ENCODE results near the gene NID2. TPM values are rescaled to one million over a fixed set of nuclear protein-coding genes. Genes with fewer than 3 reads are reported as not detected.

NID2 gene
- total and polyA plus RNA-seq, 9 of the 15 experiments (the other 6 are each of a cell fraction or from before 2014, with no cell fraction given): 0.04 to 0.45 (median 0.16) TPM; not detected in 3

GRCh38 chr14:51981218-51981854 lies 87.5 kb downstream of the NID2 start:
- H2AFZ ChIP-seq (ENCODE audit: low read depth, low read length): no peak overlapping the region
- no peaks in the 10 kb centered on the region for H3K36me3 ChIP-seq (ENCODE audit: control insufficient read depth, insufficient read depth, low read length)
- no peak for DNase-seq (ENCODE audit: extremely low read depth in 1 of 4, low spot score in 3 of 4)
- CTCF ChIA-PET (ENCODE audit: low intra/inter-chr PET ratio): no interaction called here
- H3K27ac ChIP-seq (ENCODE audit: extremely low read depth, low read depth, low read length): no peak overlapping the region
- in situ Hi-C loops (cut with MboI): no loop called here
- 0% methylated on average over 4 of the region's 4 CpGs for WGBS (ENCODE audit: insufficient coverage, low coverage, missing lambda C conversion rate)
- ATAC-seq: no peak
- H3K9me3 ChIP-seq (replicated peaks; ENCODE audit: control insufficient read depth, insufficient read depth, low read depth, low read length): no peaks in the 10 kb centered on the region
- no peak overlapping the region for H3K4me3 ChIP-seq
- no peak for FAIRE-seq
- BruUV-seq (replicated peaks): no TSS peak
- no peaks in the 10 kb centered on the region for H3K4me1 ChIP-seq (replicated peaks in 1 of 2; ENCODE audit: control insufficient read depth in 2 of 2, insufficient read depth in 2 of 2, low read length in 2 of 2)
- H3K4me2 ChIP-seq (ENCODE audit: insufficient read depth, low read length): no peak overlapping the region
- H3K9ac ChIP-seq (ENCODE audit: insufficient read depth in 1 of 2, low read depth in 2 of 2, low read length in 2 of 2): no peak overlapping the region
- H3K79me2 ChIP-seq (ENCODE audit: control insufficient read depth, insufficient read depth, low read length): no peaks in the 10 kb centered on the region
- peaks cover 3 to 10% of the 10 kb centered on the region in 2 experiments; a peak in 3 of 5 replicates for H3K27me3 ChIP-seq (ENCODE audit: control insufficient read depth in 2 of 2, insufficient read depth in 2 of 2, low read length in 2 of 2)
- H4K20me1 ChIP-seq (replicated peaks; ENCODE audit: control insufficient read depth, insufficient read depth, low read length): no peaks in the 10 kb centered on the region
- H3K9me1 ChIP-seq (ENCODE audit: control insufficient read depth, insufficient read depth, low read length): no peaks in the 10 kb centered on the region
- POLR2A ChIA-PET: interaction anchor here (0.6 to 0.9 kb wide), 2 partner anchors 116 to 129 kb away, joined by 3 read pairs; no protein-coding TSS in a partner anchor
- intact Hi-C loops (cut with micrococcal nuclease): no loop called here
- TF ChIP-seq ZBTB12 (CRISPR knock-in tag; IDR thresholded peaks at IDR 0.05) (no peak), SAFB2 (IDR thresholded peaks at IDR 0.05; ENCODE audit: borderline replicate concordance, low read depth, low read length, severe bottlenecking) (no peak), NCOR1 (IDR thresholded peaks at IDR 0.05) (no peak), SIN3A (IDR thresholded peaks at IDR 0.05; ENCODE audit: borderline replicate concordance in 2 of 2, control insufficient read depth in 1 of 2, low read depth in 2 of 2, low read length in 2 of 2) (no peak), PTRF (tag; IDR thresholded peaks at IDR 0.05) (no peak), CEBPG (CRISPR knock-in tag; IDR thresholded peaks at IDR 0.05) (no peak), CEBPG (tag; conservative IDR thresholded peaks at IDR 0.05 in 1 of 2, IDR thresholded peaks at IDR 0.05 in 1 of 2) (no peak), NR2F6 (CRISPR knock-in tag; IDR thresholded peaks at IDR 0.05) (no peak), DDX20 (tag; IDR thresholded peaks at IDR 0.05; ENCODE audit: low read depth) (no peak), TRIM28 (IDR thresholded peaks at IDR 0.05) (no peak), RBFOX2 (IDR thresholded peaks at IDR 0.05; ENCODE audit: low read depth, low read length) (no peak), ID3 (CRISPR knock-in tag; IDR thresholded peaks at IDR 0.05) (no peak), ID3 (tag; IDR thresholded peaks at IDR 0.05) (no peak), HES1 (IDR thresholded peaks at IDR 0.05; ENCODE audit: low read depth) (no peak), TEAD4 (IDR thresholded peaks at IDR 0.05; ENCODE audit: low read length) (no peak), TEAD4 (CRISPR knock-in tag; IDR thresholded peaks at IDR 0.05; ENCODE audit: borderline replicate concordance) (no peak), E2F5 (CRISPR knock-in tag; IDR thresholded peaks at IDR 0.05) (no peak), FOS (IDR thresholded peaks at IDR 0.05; ENCODE audit: extremely low read depth, insufficient read length) (no peak), ZNF445 (CRISPR knock-in tag; IDR thresholded peaks at IDR 0.05; ENCODE audit: low read depth) (no peak)

All from K562 (cell line).